Anterior cingulate cortex (tissue), 58 donors: ENCODE results near the gene PRDM8.

Experiments used
- DNase-seq, 58 donors: peaks; one replicate each; lab custom pipeline; 2025; lab: John Stamatoyannopoulos, UW

The PRDM8 gene

DNA sequence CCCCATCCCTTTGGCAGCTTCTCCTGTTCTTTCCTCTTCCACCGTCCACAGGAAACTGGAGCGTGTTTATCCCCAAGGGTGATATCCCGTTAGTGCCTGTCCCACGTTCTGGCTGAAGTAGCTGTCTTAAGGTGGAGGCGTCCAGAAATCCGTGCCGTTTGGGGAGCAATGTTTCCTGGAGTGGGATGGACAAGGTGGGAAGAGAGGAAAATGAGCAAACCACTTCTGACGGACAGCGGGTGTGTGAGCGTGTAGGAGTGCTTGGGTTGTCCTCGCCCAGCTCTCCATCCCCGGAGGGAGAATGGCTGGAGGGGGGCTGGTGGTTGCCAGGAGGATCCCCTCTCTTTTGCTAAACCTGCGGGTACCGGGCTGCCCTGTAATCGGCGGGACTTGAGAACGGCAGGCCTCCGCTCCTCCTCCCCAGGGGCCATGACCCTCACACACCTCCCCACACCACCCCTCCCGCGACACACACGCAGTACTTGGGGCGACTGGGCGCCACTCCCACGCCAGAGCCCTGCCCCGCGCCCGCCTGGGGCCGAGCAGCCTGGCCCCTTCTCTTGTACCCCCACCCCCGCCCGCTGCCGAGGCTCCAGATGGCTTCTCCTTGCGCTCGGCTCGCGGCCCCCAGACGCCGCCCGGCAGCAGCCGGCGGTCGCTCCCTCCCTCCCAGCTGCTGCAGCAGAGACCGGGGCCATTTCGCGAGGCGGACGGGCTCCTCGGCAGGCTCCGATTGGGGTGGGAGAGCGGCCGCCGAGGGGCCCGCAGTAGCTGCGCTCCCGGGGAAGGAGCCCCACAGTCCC, 13.9 kb upstream of the PRDM8 start:
- peak in 15 of 58 donors; percentile 19 to 63 (median 42) for DNase-seq

DNA sequence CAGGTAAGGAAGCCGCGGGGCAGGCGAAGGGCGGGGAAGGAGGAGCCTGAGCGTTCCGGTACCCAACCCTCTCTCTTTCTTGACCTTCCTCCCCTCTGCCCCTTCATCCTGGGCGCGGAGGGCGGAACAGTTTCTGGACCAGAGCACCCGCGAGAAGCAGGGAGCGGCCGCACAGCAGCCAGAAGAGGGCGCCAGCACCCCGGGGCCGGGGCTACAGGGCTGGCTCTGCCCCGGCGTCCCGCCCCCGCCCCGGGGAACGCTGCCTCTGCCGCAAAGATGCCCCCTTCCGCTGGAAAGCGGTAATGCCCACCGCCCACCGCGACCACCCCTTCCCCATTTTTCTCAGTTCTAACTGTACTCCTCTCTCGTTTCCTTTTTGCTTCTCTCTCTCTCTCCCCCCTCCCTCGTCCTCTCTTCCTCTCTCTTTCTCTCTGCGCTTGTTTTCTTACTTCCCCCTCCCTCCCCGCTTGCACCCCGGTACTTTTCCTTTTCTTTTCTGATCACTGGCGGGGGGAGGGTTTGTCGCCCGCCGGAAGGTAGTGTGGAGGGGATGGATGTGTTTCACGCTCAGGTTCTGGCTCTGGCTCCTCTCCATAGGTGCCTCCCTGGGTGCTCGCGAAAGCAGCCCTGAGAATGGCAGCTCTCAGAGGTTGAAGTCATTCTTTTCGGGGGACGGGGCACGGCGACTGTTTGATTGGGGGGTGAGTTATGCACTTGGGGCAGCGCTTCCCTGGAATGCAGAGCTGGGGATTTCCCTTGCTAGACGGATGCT, 13.1 kb upstream of the PRDM8 start:
- DNase-seq = peak in 54 of 58 donors; percentile 19 to 84 (median 68)

DNA sequence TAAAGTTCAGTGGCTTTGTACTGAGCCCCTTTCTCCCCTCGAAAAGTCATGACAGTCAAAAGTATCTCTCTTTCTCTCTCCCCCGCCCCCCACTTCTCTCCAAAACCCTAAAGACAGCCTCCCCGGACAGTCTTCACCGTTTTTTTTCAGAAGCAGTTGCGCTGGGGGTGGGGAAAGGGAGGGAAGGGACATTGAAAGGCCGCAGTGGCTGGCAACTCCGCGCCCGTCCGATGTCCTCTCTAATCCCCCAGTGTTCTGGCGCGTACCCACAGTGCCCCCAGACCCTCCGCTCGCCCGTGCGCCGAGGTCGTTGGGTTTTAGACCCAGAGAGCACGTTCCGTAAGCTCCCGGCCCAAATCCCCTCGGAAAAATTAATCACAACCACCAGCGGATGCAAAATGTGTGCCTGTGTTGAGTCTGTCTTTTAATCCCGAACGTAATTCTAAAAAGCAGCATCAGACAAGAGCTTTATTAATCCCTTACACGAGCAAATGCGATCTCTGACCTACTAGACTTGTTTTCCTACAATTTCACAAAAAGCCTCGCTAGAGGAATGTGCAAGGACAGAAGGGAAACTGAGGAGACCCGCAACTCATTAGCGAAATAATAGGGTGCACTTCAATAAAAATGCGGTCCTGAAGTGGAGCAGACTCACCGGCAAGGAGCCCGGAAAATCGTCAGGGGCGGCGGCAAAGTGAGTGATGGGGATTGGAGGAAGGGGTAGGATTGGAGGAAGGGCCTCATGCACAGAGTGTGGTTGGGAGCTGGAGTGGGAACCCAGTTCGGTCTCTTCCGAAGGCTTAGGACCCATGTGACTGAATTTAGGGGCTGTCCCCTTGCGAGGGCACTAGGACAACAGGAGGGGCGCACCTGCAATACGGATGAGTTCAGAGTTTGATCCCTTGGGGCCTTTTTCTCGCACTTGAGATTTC, 12.2 kb upstream of the PRDM8 start:
- peak in 8 of 58 donors; percentile 8 to 33 (median 16) for DNase-seq

DNA sequence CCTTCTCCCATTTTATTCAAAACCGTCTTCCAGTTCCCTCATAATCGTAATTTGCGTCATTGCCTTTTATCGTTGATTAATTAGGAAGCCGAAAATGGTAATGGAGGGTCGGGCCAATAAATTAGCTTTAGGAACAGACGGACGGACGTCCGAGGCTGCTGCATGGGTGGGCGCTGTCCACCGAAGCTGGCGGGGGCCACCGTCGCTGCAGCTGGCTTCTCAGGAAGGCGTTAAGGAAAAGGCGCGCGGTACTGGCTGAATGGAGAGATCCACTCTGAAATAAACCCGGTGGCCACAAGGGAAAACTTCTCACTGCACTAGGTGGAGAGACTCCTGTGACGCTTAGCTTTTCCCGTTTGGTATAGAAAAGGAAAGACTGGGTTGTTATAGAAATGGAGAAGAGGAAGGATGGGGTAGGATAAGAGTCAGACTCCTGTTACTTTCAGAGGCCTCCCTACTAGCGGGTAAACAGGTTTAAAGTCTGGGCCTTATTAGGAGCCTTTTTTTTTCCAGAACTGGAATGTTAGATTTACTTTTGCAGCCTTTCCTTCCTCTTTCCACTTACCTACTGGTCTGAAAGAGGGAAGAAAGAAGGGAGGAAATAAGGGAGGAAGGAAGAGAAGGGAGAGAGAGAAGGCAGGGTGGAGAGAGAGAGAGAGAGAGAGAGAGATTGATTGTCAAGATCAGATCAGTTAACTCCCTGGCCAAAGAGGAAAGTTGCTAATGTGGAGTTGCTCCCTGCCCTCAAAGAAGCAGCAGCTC, 11.3 kb upstream of the PRDM8 start:
- peak in 2 of 58 donors; percentile 3 to 14 for DNase-seq

DNA sequence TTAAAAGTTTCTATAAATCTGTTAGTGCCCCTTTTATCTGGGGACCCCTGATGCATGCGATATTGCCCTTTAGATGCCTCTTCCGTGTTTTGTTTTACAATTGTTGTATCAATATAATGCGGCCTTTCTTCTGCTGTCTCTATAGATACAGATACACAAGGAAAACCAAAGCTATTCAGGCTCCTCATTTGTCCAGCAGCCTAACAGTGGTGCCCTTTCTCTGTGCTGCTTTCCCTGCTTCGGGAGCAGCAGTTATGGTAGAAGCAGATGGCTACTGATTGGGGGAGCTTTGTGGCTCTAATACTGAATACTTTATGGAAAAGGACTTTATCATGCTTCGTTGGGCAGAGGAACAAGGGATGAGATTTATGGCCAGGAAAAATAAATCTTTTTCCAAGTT, 10.6 kb upstream of the PRDM8 start:
- DNase-seq = peak in 16 of 58 donors; percentile 11 to 61 (median 37)

DNA sequence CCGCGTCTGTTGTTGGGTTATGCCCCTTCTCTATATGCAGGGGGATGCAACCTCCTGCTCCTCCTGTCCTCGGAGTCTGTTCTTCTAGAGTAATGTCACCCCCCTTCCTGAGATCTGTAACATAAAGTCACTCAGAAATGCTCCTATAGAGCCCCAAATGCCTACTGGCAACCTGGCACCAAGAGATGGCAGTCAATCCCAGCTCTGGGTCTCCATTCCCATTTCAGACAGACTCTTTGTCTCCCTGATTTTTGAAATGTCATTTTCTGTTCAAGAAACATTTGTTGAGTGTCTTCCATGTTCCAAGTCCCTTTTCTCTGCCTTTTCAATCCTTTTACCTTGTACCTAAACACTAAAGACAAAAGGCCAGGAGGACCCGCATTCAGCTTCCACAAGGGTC, 9.6 kb upstream of the PRDM8 start:
- DNase-seq = peak in 4 of 58 donors; percentile 4 to 28 (median 14)

DNA sequence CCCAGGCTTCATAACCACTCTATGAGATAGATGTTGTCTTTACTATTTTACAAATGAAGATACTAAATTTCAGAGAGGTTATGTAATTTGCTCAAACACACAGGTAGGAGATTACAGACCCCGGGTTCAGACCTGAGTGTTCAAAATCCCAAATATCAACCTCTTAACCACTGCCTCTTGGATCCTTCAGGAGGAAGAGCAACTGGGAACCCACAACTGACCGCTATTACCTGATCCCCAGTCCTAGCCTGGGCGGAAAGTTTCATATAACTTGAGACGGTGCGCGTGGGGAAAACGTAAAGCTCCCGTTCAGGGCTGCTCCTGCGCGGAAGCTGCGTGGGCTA, 8.9 kb upstream of the PRDM8 start:
- DNase-seq = no peak

DNA sequence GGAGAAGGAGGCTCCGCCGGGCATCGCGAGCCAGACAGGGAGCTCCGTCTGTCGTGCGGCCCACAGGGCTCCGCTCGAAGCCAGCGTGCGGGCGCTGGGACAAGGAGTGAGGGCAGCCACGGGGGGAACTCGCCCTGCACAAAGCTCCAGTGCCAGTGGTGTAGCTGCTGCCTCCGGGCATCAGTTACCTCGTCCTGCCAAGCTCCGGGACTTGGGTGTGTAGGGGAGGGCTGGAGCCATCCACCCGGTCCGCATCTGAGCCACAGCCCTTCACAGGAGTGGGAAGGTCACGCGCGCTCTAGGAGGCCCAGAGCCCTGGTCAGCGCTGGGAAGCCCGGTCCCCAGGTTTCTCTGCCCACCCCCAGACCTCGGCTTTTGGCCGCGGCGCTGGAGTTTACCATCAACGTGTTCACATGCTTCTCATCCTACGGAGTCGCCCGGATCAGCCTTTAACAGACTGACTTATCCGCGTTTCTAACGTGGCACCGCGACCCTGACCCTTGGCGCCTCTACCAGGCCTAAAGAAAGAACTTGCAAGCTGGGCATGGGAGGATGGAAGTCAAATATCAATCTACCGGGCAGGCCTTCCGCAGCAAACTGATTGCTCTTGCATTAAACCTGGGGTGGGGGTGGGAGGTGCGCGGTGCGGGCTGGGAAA, 8.4 kb upstream of the PRDM8 start:
- peak in 3 of 58 donors; percentile 12 to 34 (median 21) for DNase-seq

DNA sequence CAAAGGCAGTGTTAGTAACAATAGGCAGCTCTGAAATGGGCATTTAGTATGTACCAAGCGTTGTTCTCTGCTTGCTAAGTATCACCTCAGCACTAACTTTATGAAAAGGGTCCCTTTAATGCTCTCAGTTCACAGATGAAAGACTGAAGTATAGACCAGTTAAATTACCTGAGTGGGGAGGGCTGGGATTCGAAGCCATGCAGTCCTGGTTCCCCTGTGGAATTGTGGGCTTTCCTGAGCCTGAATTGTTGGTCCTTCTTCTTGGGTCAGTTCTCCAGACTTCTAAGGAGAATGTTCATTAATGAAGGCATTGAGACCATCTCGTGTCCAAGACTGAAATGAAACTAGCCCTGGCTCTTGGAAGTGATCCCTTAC, 7.7 kb upstream of the PRDM8 start:
- DNase-seq = no peak

DNA sequence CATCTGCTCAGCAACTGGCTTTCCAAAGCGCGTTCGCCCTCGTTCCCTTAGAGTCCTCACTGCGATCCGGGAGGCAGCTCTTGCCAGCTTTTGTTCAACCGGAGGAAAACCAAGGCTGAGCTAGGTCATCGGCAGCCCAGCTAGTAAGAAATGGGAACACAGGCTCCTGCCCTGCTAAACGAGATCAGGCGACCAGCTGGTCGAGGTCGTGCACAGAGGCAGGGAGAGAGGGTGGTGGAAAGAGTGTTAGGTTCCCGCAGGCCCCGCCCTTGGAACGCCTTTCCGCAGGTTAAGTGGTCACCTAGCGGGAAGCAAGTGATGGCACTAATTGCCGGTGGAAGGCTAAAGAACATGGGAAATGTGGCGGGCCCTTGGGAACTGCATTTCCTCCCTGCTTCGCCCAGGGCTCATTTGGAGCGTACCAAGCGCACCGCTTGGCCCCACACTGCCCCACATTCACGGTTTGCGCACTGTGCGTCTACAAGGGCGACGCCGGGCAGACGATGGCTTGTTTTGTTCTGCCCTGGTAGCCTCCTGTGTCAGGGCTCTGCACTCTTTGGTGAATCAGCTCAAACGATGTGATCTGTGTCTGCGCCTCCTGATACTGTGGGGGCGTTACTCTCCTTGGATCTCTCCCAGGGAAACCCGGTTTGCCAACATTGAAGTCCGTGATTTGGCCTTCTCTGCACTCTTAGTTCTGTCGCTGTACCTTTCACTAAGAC, 7.2 kb upstream of the PRDM8 start:
- peak in 2 of 58 donors; percentile 8 to 17 for DNase-seq

DNA sequence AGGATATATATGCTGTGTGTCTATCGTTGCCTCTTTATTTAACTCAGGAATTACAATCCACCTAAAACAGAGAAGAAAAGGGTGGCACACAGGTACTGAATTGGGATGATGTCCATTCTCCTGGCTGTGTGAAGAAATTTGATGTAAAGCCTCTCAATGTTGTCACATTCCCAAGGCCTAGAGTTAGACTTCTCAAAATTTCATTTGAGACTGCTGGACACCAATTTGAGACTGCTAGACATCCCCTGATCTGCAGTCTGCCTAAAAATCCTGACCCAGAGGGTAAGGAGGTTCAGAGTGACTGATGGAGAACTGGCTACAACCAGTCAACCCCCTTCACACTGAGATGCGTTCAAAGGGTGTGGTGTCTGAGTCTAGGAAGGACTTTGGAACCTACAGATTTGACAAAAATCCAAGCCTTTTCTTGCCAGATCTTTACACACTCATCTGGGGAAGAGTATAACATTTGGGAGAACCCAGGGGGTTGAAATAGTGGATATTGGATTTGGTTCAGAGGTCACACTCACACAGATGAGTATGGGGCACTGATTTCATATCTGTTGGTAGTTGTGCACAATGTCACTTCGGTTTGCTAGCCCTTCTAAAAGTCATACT, 4.9 kb upstream of the PRDM8 start:
- DNase-seq = no peak

DNA sequence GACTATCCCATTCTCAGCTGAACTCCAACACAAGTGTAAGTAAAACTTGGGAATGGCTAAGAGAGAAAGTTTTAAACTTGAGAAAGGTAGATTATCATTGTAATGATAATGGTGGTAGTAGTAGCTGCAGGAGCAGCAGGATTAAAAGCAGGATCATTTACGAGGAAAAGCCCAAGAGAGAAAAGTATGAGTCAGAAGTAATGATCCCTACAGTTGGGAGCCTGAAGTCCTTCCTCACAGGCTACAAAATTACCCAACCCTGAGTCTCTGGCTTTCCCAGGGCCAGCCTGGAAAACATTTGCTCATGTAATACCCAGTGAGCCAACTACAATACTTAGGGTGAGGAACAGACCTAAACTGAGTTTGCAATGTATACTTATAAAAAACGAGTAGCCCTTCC, 4.4 kb upstream of the PRDM8 start:
- no peak for DNase-seq

DNA sequence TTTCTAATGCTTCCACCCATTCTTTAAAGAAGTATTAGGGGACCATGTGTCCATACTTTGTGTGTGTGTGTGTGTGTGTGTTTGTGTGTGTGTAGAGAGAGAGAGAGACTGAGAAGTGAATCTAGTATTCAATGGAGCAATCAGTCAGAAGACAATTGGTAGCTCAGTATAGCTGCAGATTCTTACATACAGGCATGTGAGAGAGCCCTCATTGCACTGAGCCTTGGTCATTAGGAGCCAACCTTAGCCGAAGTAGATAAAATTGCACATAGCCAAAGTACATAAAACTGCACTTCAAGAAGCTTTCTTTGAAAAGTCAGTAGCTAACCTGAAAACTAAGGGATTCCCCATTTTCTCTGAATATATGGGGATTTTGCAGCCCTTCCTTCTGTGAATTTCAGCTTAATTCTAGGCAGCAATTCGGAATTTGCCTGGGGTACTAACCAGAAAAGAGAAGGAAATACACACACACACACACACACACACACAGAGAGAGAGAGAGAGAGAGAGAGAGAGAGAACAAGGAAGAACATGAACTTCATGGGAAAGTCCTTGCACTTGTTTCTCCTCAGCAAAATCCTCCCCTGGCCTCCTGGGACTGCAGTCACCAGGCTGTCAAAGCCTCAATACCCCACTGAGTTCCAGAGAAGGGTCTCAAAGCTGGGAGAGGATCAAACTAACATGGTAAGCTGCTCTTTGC, 1.7 kb upstream of the PRDM8 start:
- DNase-seq = no peak

DNA sequence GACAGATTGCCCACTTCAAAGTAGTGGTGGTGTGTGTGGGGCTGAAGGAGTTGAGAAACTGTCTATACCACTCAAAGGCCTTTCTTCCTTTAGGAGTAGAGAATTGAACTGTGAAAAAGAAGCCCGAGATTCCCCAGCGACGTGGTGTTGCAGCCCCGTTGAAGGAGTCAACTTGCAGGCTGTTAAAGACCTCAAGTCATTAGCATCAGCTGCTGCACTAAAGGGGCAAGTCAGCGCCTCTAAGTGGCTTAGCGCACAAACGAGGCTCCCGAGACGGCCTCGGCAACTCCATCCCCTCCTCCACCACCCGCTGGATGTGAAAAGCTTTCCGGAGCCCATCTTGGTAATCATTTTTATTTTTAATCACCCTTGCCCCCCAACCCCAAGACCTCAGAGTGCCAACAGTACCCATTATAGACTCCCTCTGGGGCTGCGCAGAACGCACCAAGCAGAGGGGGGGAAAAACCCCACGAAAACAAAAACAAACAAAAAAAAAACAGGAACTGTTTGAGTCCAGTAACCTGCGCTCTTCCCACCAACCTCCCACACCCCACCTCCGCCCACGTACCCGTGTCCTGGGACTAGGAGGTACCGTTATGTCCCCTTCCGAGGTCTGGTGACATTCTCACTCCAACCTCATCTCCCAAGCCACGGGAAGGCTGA, 913 bp upstream of the PRDM8 start:
- peak in 20 of 58 donors; percentile 15 to 49 (median 31) for DNase-seq

DNA sequence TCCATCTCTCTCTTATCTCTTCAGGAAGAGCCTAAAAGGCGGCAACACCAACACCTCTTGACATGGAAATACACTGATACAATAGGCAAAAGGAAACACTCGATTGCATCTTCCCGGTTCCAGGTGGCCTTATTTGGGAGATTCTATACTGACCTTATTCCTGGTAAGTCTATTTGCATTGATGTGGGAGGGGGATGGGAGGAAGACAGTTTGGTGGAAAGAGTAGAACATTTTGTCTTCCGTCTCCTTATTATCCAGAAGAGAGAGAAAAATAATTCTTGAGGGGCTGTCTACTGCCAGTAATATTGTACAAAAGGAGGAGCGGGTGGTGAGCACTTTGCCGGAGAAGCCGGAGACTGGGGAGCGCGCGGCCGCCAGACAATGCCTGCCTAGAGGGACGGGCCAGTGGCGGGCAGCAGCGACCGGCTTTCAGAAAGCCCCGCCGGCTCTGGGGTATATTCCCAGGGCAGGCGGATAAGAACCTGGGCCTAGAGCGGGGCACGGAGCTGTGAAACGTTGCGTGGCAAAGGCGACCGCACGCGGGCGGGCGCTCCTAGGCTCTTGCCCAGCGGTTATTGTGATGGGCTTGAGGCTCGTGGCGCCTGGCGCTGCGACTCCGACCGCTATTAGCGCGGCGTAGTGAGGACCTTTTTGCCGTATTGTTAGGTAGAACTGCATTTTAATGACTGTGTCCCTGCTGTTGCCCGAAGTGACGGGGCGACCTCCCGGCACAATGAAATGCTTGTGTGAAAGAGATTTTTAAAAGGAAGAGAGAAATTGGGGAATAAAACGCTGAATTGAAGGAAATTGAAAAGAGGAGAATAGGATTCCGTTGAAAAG, 518 bp downstream of the PRDM8 start:
- DNase-seq = peak in 20 of 58 donors; percentile 8 to 68 (median 42)

DNA sequence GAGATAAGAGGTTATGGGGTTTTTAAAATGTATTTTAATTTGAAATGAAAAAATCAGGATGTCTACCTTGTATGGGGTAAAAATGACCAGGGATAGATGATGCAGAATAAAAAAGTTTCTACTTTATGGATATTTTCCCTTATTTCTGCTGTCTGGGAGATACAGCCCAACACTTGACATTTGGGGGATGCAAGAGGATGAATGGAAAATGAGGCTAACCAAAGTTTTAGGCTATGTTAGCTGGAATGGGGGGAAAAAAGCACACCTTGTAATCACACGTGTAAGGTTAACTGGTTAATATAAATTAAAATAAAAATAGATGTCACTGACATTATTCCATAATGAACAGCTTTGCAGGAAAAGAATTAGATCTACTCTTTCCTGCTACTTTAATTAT, 1.1 kb downstream of the PRDM8 start:
- DNase-seq = no peak
